Endothelial cell of umbilical vein (primary cell): ENCODE measurements around the gene TBX22.

Source experiments
- CTCF ChIP-seq, 2 donors: IDR thresholded peaks; 1 replicate in 1 of 2; 2 replicates in 1 of 2; pipeline ENCODE4 v1.5.1; 2011; ENCODE audit warnings: low read length in 2 of 2, mild to moderate bottlenecking in 2 of 2, moderate library complexity in 2 of 2, control low read depth in 1 of 2, inconsistent platforms in 1 of 2, low read depth in 1 of 2; ENCODE audit not compliant: insufficient read depth in 1 of 2; ENCODE audit errors: extremely low read depth in 1 of 2
- POLR2AphosphoS5 ChIP-seq: IDR thresholded peaks from 2 replicates; pipeline ENCODE4 v1.6.1; 2012; ENCODE audit warnings: low read depth, mild to moderate bottlenecking, control low read depth, low read length, moderate library complexity; ENCODE audit not compliant: insufficient read depth

GRCh38 chrX:80021621-80022020, 7.1 kb downstream of the TBX22 start:
- TF ChIP-seq CTCF (IDR thresholded peaks at IDR 0.05; ENCODE audit: extremely low read depth in 1 of 2, insufficient read depth in 1 of 2, low read depth in 1 of 2, low read length in 2 of 2) (no peak), POLR2AphosphoS5 (no peak)
